Measurements from ENCODE around the gene GPR84. TPM values are rescaled to one million over a fixed set of nuclear protein-coding genes. Genes with fewer than 3 reads are reported as not detected.
"Not testable (repeated sequence)": the region's sequence is repeated elsewhere in the genome, so short reads cannot be mapped to it uniquely, and the experiment has no call there.

The GPR84 gene
- polyA plus RNA-seq, 3 donors from 2014 or later = not detected

- peaks cover 0 to under 1% (median 0%) of the 10 kb centered on the region in 3 donors for H3K27me3 Mint-ChIP-seq (ENCODE audit: low read depth in 3 of 3)
- H3K36me3 Mint-ChIP-seq = no peaks in the 10 kb centered on the region
- peaks cover 35 to 57% of the 10 kb centered on the region in 2 donors for H3K4me1 Mint-ChIP-seq
- H3K9me3 Mint-ChIP-seq = no peaks in the 10 kb centered on the region
- H3K27ac Mint-ChIP-seq = peak overlapping the region in 4 of 6 donors; percentile 29 to 67 (median 52)
- DNase-seq = no peak
- H3K4me3 Mint-ChIP-seq = no peak overlapping the region
Measured at GRCh38 chr12:54333420-54334034, 30.8 kb downstream of the GPR84 start.

GRCh38 chr12:54331461-54331860, 32.8 kb downstream of the GPR84 start:
- H3K4me3 Mint-ChIP-seq = peak overlapping the region; percentile 18 to 59 (median 43)
- peaks cover 39 to 61% of the 10 kb centered on the region in 2 donors for H3K4me1 Mint-ChIP-seq

GRCh38 chr12:54330442-54330841, 33.8 kb downstream of the GPR84 start:
- Mint-ChIP-seq H3K9me3 (no peaks in the 10 kb centered on the region), H3K4me1 (peaks cover 43 to 61% of the 10 kb centered on the region in 2 donors), H3K27me3 (ENCODE audit: low read depth in 3 of 3) (peaks cover 0 to 2% (median 0%) of the 10 kb centered on the region in 3 donors), H3K4me3 (peak overlapping the region in 4 of 5 donors; percentile 44 to 59 (median 59)), H3K27ac (peak overlapping the region; percentile 81 to 88 (median 87)), H3K36me3 (no peaks in the 10 kb centered on the region)
- DNase-seq = no peak

More at GRCh38 chr12:54331461-54331860, 32.8 kb downstream of the GPR84 start:
- Mint-ChIP-seq H3K27ac (peak overlapping the region; percentile 81 to 88 (median 84)), H3K27me3 (ENCODE audit: low read depth in 3 of 3) (peaks cover 0 to 2% (median 0%) of the 10 kb centered on the region in 3 donors), H3K36me3 (no peaks in the 10 kb centered on the region), H3K9me3 (no peaks in the 10 kb centered on the region)
- no peak for DNase-seq

GRCh38 chr12:54329759-54330158, 34.5 kb downstream of the GPR84 start:
- DNase-seq = no peak
- Mint-ChIP-seq H3K27ac (peak overlapping the region; percentile 35 to 86 (median 75)), H3K27me3 (ENCODE audit: low read depth in 3 of 3) (peaks cover 4 to 7% (median 4%) of the 10 kb centered on the region in 3 donors), H3K4me1 (peaks cover 48 to 68% of the 10 kb centered on the region in 2 donors), H3K9me3 (no peaks in the 10 kb centered on the region), H3K4me3 (no peak overlapping the region), H3K36me3 (peaks cover 0 to 3% (median 0%) of the 10 kb centered on the region in 3 donors)

GRCh38 chr12:54328595-54329337, 35.5 kb downstream of the GPR84 start:
- Mint-ChIP-seq H3K4me3 (peak overlapping the region in 2 of 5 donors; percentile 21 to 29), H3K4me1 (peaks cover 53 to 74% of the 10 kb centered on the region in 2 donors), H3K27me3 (ENCODE audit: low read depth in 3 of 3) (peaks cover 5 to 8% (median 7%) of the 10 kb centered on the region in 3 donors), H3K27ac (peak overlapping the region; percentile 2 to 81 (median 70)), H3K36me3 (peaks cover 0 to 3% (median 0%) of the 10 kb centered on the region in 3 donors), H3K9me3 (no peaks in the 10 kb centered on the region)
- no peak for DNase-seq

GRCh38 chr12:54325442-54326109, 38.7 kb downstream of the GPR84 start:
- Mint-ChIP-seq H3K4me3 (peak overlapping the region; percentile 95 to 100 (median 98)), H3K4me1 (peaks cover 35 to 55% of the 10 kb centered on the region in 2 donors), H3K27ac (peak overlapping the region; percentile 94 to 100 (median 96))
- H3K9me3 Mint-ChIP-seq; H3K36me3 Mint-ChIP-seq; DNase-seq; H3K27me3 Mint-ChIP-seq (ENCODE audit: low read depth in 3 of 3): not testable (repeated sequence)

GRCh38 chr12:54324617-54325441, 39.5 kb downstream of the GPR84 start, which contains the start of gene COPZ1:
TSS of gene COPZ1 (plus strand) at chr12:54325131. CDS start at chr12:54325164, 33 bp downstream.
- Mint-ChIP-seq H3K36me3 (peaks cover 0 to 3% (median 0%) of the 10 kb centered on the region in 3 donors), H3K27me3 (ENCODE audit: low read depth in 3 of 3) (peaks cover 5 to 8% (median 7%) of the 10 kb centered on the region in 3 donors), H3K9me3 (no peaks in the 10 kb centered on the region), H3K4me3 (peak within 1 kb of the TSS; percentile 95 to 100 (median 98)), H3K27ac (peak within 1 kb of the TSS; percentile 94 to 100 (median 96)), H3K4me1 (peaks cover 31 to 48% of the 10 kb centered on the region in 2 donors)
- peak; percentile 94 to 96 (median 94) for DNase-seq

GRCh38 chr12:54321363-54321762, 42.9 kb downstream of the GPR84 start:
- no peak overlapping the region for H3K4me3 Mint-ChIP-seq
- H3K36me3 Mint-ChIP-seq = peaks cover 0 to 3% (median 0%) of the 10 kb centered on the region in 3 donors
- DNase-seq = no peak
- H3K27ac Mint-ChIP-seq = no peak overlapping the region
- no peaks in the 10 kb centered on the region for H3K9me3 Mint-ChIP-seq
- peaks cover 5 to 8% (median 6%) of the 10 kb centered on the region in 3 donors for H3K27me3 Mint-ChIP-seq (ENCODE audit: low read depth in 3 of 3)
- peaks cover 16 to 20% of the 10 kb centered on the region in 2 donors for H3K4me1 Mint-ChIP-seq

Other genes with a start within 250 kb of the GPR84 start
- gene SMUG1, start 175.5 kb downstream of the GPR84 start, polyA plus RNA-seq = 10 to 100 TPM; 30.7 to 41.6 (median 34.4) TPM
- gene CBX5, start 84.4 kb downstream of the GPR84 start, polyA plus RNA-seq = 10 to 100 TPM in 2 of 3 donors, 1 to 10 TPM in 1; 5.9 to 23.6 (median 11.5) TPM
- gene HNRNPA1, start 83.8 kb downstream of the GPR84 start, polyA plus RNA-seq = 100 to 1,000 TPM; 512 to 669 (median 601) TPM
- 1 to 10 TPM; 1.6 to 3.6 (median 2.0) TPM for gene NFE2, start 63.5 kb downstream of the GPR84 start, polyA plus RNA-seq
- gene COPZ1, start 39.4 kb downstream of the GPR84 start, polyA plus RNA-seq = 100 to 1,000 TPM; 202 to 341 (median 202) TPM
- gene ZNF385A, start 20.2 kb upstream of the GPR84 start, polyA plus RNA-seq = 1 to 10 TPM; 1.8 to 2.7 (median 2.2) TPM
- gene ITGA5, start 54.8 kb upstream of the GPR84 start, polyA plus RNA-seq = 100 to 1,000 TPM in 1 of 3 donors, 10 to 100 TPM in 2; 26.2 to 119 (median 65.5) TPM
- gene GTSF1, start 109.1 kb upstream of the GPR84 start, polyA plus RNA-seq = 10 to 100 TPM; 14.1 to 22.7 (median 16.6) TPM
- 100 to 1,000 TPM in 2 of 3 donors, 10 to 100 TPM in 1; 90.8 to 138 (median 137) TPM for gene NCKAP1L, start 133.3 kb upstream of the GPR84 start, polyA plus RNA-seq
- under 1 TPM in 2 of 3 donors, not detected in 1; 0.18 to 0.56 TPM for gene PDE1B, start 185.1 kb upstream of the GPR84 start, polyA plus RNA-seq
- not detected for gene PPP1R1A, start 224.2 kb upstream of the GPR84 start, polyA plus RNA-seq

Measured in immature natural killer cell (primary cell).